GM23338 (cell line): ENCODE data around the gene SRGAP3. TPM values are rescaled to one million over a fixed set of nuclear protein-coding genes. Genes with fewer than 3 reads are reported as not detected.

Experiments used
- ATAC-seq: fragments of 200-7000 bp; cut with Tn5 transposase; 3 replicates; pipeline ENCODE4 v1.9.1; 2020
- DNase-seq: peaks from one replicate; pipeline ENCODE4 v3.0.0-alpha.2; 2015; ENCODE audit warnings: low spot score
- H2AFZ ChIP-seq: fragments of 200-600 bp; sonication (generic); 2 replicates; pipeline ENCODE4 v1.8.0; 2016; ENCODE audit warnings: antibody characterized with exemption, mild to moderate bottlenecking, moderate library complexity
- H3F3A ChIP-seq: fragments of 200-600 bp; sonication (generic); replicated peaks from 2 replicates; pipeline ENCODE4 v1.8.0; 2017; ENCODE audit warnings: antibody characterized with exemption, mixed run types, low read depth
- H3K27ac ChIP-seq: fragments of 200-600 bp; sonication (generic); 2 replicates; pipeline ENCODE4 v1.6.1; 2016; ENCODE audit warnings: low read depth
- H3K27me3 ChIP-seq: fragments of 200-600 bp; sonication (generic); 2 replicates; pipeline ENCODE4 v1.8.0; 2016; ENCODE audit warnings: mild to moderate bottlenecking, mixed run types, moderate library complexity; ENCODE audit not compliant: insufficient read depth
- H3K36me3 ChIP-seq: fragments of 200-600 bp; sonication (generic); 2 replicates; pipeline ENCODE4 v1.8.0; 2016; ENCODE audit warnings: mild to moderate bottlenecking; ENCODE audit not compliant: insufficient read depth
- H3K4me1 ChIP-seq: fragments of 200-600 bp; sonication (generic); 2 replicates; pipeline ENCODE4 v1.8.0; 2016; ENCODE audit warnings: mild to moderate bottlenecking, moderate library complexity; ENCODE audit not compliant: insufficient read depth
- H3K4me2 ChIP-seq: fragments of 200-600 bp; sonication (generic); 2 replicates; pipeline ENCODE4 v1.7.1; 2017; ENCODE audit warnings: mixed run types
- H3K4me3 ChIP-seq: fragments of 200-600 bp; sonication (generic); 2 replicates; pipeline ENCODE4 v1.6.1; 2016; ENCODE audit warnings: mixed run types
- H3K79me2 ChIP-seq: fragments of 200-600 bp; sonication (generic); replicated peaks from 2 replicates; pipeline ENCODE4 v1.8.0; 2017; ENCODE audit warnings: mild to moderate bottlenecking; ENCODE audit not compliant: insufficient read depth
- H3K9me2 ChIP-seq: fragments of 200-600 bp; sonication (generic); 2 replicates; pipeline ENCODE4 v1.8.0; 2017; ENCODE audit not compliant: insufficient read depth
- H4K20me1 ChIP-seq: fragments of 200-600 bp; sonication (generic); replicated peaks from 2 replicates; pipeline ENCODE4 v1.8.0; 2017; ENCODE audit warnings: mild to moderate bottlenecking; ENCODE audit not compliant: insufficient read depth
- H3K27ac Mint-ChIP-seq: 2 replicates; pipeline ENCODE4 v1.8.0; 2020; ENCODE audit warnings: inconsistent platforms, mild to moderate bottlenecking, moderate library complexity, mixed read lengths
- H3K27me3 Mint-ChIP-seq: 3 replicates; pipeline ENCODE4 v1.8.0; 2022; ENCODE audit warnings: low read depth, mild to moderate bottlenecking, moderate library complexity, mixed read lengths, inconsistent platforms; ENCODE audit not compliant: insufficient read depth, poor library complexity
- H3K36me3 Mint-ChIP-seq: 3 replicates; pipeline ENCODE4 v1.8.0; 2021; ENCODE audit warnings: low read depth, mild to moderate bottlenecking, inconsistent platforms, moderate library complexity, mixed read lengths
- H3K4me1 Mint-ChIP-seq: 3 replicates; pipeline ENCODE4 v1.8.0; 2020; ENCODE audit warnings: mild to moderate bottlenecking, inconsistent platforms, mixed read lengths
- H3K4me3 Mint-ChIP-seq: 3 replicates; pipeline ENCODE4 v1.8.0; 2021; ENCODE audit warnings: moderate library complexity, mild to moderate bottlenecking, inconsistent platforms, mixed read lengths
- H3K9me3 Mint-ChIP-seq: 3 replicates; pipeline ENCODE4 v1.8.0; 2020; ENCODE audit warnings: moderate library complexity, mild to moderate bottlenecking, inconsistent platforms, mixed read lengths
- CREB1 ChIP-seq: fragments of 250-450 bp; sonication (Bioruptor Pico); IDR thresholded peaks from 2 replicates; pipeline ENCODE4 v1.5.0; 2020; ENCODE audit warnings: low read depth, mild to moderate bottlenecking, moderate library complexity
- EZH2 ChIP-seq: fragments of 200-600 bp; sonication (generic); IDR thresholded peaks from one replicate; pipeline ENCODE4 v1.8.0; 2017; ENCODE audit warnings: antibody characterized with exemption, mild to moderate bottlenecking, low read depth; ENCODE audit not compliant: unreplicated experiment
- EZH2phosphoT487 ChIP-seq: fragments of 200-600 bp; sonication (generic); IDR thresholded peaks from one replicate; pipeline ENCODE4 v1.8.1; 2018; ENCODE audit warnings: antibody characterized with exemption; ENCODE audit not compliant: unreplicated experiment
- JUNB ChIP-seq: IDR thresholded peaks from one replicate; pipeline ENCODE4 v1.6.1; 2016; ENCODE audit warnings: antibody characterized with exemption; ENCODE audit not compliant: unreplicated experiment
- NANOG ChIP-seq: IDR thresholded peaks from 2 replicates; pipeline ENCODE4 v1.6.1; 2016; ENCODE audit warnings: antibody characterized with exemption, borderline replicate concordance
- POLR2AphosphoS5 ChIP-seq: IDR thresholded peaks from 2 replicates; pipeline ENCODE4 v1.6.1; 2016; ENCODE audit warnings: antibody characterized with exemption, low read depth
- STAT1 ChIP-seq: IDR thresholded peaks from one replicate; pipeline ENCODE4 v1.6.1; 2016; ENCODE audit warnings: antibody characterized with exemption; ENCODE audit not compliant: unreplicated experiment
- ZNF114 ChIP-seq: fragments of 250-450 bp; sonication (Bioruptor Pico); IDR thresholded peaks from 2 replicates; pipeline ENCODE4 v1.5.0; 2020; ENCODE audit warnings: mild to moderate bottlenecking, moderate library complexity
- ZNF331 ChIP-seq: fragments of 250-450 bp; sonication (Bioruptor Pico); IDR thresholded peaks from 2 replicates; pipeline ENCODE4 v1.5.0; 2020; ENCODE audit warnings: low read depth, mild to moderate bottlenecking, moderate library complexity
- polyA plus RNA-seq: library from polyadenylated mRNA; unstranded; fragments of >200 nt; fragmentation: Nextera tagmentation; extraction: Ambion mirVana; gene quantifications from 2 replicates; pipeline ENCODE4 v1.2.1, GENCODE V29; 2016
- total RNA-seq: library from RNA; depleted of rRNA; stranded (reverse); fragments of >200 nt; shearing (Covaris generic); gene quantifications from 2 replicates; pipeline ENCODE4 v1.2.3, GENCODE V29; 2014
- TF ChIP-seq, protein P1 (sequence below): IDR thresholded peaks from 2 replicates; pipeline ENCODE4 v1.6.1; 2016; ENCODE audit warnings: antibody characterized with exemption
- TF ChIP-seq, protein P2 (sequence below): fragments of 250-450 bp; sonication (Bioruptor Pico); IDR thresholded peaks from 2 replicates; pipeline ENCODE4 v1.5.0; 2020; ENCODE audit warnings: mild to moderate bottlenecking, moderate library complexity
- TF ChIP-seq, protein P3 (sequence below): IDR thresholded peaks from one replicate; pipeline ENCODE4 v1.6.1; 2018; ENCODE audit warnings: antibody characterized with exemption; ENCODE audit not compliant: unreplicated experiment
- TF ChIP-seq, protein P4 (sequence below), 2 experiments: fragments of 200-600 bp in 1 of 2; sonication (generic) in 1 of 2; conservative IDR thresholded peaks; 2 replicates each; pipeline versions ENCODE4 v1.5.1 to v1.6.1; 2016 to 2017; ENCODE audit warnings: antibody characterized with exemption in 2 of 2, low read depth in 2 of 2, mild to moderate bottlenecking in 2 of 2, moderate library complexity in 1 of 2

Gene SRGAP3
- total and polyA plus RNA-seq, 2 experiments from 2014 or later = 6.4 to 9.4 TPM

DNA sequence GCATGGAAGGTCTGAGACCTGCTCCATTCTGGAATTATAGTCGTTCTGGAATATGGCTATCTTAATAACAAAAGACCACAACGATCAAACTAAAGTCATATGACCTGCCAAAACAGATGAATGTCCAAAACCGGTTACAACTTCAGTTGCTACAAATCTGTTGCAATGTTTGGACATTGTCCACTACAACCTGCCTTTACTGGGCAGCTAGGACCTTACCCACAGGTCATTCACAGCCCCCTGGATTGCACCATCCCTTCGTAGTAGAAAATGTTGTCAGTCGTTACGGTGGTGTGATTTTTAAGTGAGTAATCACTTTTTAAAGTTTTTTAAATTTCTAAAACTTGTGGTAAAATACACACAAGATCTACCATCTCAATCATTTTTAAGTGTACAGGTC lies 22.5 kb upstream of the SRGAP3 start:
- H3K9me2 ChIP-seq = no peaks in the 10 kb centered on the region
- H3K36me3 ChIP-seq = no peaks in the 10 kb centered on the region
- Mint-ChIP-seq H3K4me1 (no peaks in the 10 kb centered on the region), H3K27ac (no peak overlapping the region), H3K4me3 (no peak overlapping the region), H3K36me3 (peaks cover 6% of the 10 kb centered on the region), H3K9me3 (peaks cover 21% of the 10 kb centered on the region), H3K27me3 (peaks cover 6% of the 10 kb centered on the region)
- no peak overlapping the region for H3K27ac ChIP-seq
- TF ChIP-seq, protein P1, sequence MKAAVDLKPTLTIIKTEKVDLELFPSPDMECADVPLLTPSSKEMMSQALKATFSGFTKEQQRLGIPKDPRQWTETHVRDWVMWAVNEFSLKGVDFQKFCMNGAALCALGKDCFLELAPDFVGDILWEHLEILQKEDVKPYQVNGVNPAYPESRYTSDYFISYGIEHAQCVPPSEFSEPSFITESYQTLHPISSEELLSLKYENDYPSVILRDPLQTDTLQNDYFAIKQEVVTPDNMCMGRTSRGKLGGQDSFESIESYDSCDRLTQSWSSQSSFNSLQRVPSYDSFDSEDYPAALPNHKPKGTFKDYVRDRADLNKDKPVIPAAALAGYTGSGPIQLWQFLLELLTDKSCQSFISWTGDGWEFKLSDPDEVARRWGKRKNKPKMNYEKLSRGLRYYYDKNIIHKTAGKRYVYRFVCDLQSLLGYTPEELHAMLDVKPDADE = no peak
- TF ChIP-seq EZH2 = no peak
- no peak for TF ChIP-seq POLR2AphosphoS5
- TF ChIP-seq JUNB = no peak
- TF ChIP-seq ZNF114 (CRISPR knock-in tag) = no peak
- TF ChIP-seq NANOG = no peak
- TF ChIP-seq ZNF331 (CRISPR knock-in tag) = no peak
- TF ChIP-seq, protein P2, sequence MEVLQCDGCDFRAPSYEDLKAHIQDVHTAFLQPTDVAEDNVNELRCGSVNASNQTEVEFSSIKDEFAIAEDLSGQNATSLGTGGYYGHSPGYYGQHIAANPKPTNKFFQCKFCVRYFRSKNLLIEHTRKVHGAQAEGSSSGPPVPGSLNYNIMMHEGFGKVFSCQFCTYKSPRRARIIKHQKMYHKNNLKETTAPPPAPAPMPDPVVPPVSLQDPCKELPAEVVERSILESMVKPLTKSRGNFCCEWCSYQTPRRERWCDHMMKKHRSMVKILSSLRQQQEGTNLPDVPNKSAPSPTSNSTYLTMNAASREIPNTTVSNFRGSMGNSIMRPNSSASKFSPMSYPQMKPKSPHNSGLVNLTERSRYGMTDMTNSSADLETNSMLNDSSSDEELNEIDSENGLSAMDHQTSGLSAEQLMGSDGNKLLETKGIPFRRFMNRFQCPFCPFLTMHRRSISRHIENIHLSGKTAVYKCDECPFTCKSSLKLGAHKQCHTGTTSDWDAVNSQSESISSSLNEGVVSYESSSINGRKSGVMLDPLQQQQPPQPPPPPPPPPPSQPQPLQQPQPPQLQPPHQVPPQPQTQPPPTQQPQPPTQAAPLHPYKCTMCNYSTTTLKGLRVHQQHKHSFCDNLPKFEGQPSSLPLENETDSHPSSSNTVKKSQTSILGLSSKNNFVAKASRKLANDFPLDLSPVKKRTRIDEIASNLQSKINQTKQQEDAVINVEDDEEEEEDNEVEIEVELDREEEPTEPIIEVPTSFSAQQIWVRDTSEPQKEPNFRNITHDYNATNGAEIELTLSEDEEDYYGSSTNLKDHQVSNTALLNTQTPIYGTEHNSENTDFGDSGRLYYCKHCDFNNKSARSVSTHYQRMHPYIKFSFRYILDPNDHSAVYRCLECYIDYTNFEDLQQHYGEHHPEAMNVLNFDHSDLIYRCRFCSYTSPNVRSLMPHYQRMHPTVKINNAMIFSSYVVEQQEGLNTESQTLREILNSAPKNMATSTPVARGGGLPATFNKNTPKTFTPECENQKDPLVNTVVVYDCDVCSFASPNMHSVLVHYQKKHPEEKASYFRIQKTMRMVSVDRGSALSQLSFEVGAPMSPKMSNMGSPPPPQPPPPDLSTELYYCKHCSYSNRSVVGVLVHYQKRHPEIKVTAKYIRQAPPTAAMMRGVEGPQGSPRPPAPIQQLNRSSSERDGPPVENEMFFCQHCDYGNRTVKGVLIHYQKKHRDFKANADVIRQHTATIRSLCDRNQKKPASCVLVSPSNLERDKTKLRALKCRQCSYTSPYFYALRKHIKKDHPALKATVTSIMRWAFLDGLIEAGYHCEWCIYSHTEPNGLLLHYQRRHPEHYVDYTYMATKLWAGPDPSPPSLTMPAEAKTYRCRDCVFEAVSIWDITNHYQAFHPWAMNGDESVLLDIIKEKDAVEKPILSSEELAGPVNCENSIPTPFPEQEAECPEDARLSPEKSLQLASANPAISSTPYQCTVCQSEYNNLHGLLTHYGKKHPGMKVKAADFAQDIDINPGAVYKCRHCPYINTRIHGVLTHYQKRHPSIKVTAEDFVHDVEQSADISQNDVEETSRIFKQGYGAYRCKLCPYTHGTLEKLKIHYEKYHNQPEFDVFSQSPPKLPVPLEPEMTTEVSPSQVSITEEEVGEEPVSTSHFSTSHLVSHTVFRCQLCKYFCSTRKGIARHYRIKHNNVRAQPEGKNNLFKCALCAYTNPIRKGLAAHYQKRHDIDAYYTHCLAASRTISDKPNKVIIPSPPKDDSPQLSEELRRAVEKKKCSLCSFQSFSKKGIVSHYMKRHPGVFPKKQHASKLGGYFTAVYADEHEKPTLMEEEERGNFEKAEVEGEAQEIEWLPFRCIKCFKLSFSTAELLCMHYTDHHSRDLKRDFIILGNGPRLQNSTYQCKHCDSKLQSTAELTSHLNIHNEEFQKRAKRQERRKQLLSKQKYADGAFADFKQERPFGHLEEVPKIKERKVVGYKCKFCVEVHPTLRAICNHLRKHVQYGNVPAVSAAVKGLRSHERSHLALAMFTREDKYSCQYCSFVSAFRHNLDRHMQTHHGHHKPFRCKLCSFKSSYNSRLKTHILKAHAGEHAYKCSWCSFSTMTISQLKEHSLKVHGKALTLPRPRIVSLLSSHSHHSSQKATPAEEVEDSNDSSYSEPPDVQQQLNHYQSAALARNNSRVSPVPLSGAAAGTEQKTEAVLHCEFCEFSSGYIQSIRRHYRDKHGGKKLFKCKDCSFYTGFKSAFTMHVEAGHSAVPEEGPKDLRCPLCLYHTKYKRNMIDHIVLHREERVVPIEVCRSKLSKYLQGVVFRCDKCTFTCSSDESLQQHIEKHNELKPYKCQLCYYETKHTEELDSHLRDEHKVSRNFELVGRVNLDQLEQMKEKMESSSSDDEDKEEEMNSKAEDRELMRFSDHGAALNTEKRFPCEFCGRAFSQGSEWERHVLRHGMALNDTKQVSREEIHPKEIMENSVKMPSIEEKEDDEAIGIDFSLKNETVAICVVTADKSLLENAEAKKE = no peak
- no peak for TF ChIP-seq STAT1
- TF ChIP-seq, protein P3, sequence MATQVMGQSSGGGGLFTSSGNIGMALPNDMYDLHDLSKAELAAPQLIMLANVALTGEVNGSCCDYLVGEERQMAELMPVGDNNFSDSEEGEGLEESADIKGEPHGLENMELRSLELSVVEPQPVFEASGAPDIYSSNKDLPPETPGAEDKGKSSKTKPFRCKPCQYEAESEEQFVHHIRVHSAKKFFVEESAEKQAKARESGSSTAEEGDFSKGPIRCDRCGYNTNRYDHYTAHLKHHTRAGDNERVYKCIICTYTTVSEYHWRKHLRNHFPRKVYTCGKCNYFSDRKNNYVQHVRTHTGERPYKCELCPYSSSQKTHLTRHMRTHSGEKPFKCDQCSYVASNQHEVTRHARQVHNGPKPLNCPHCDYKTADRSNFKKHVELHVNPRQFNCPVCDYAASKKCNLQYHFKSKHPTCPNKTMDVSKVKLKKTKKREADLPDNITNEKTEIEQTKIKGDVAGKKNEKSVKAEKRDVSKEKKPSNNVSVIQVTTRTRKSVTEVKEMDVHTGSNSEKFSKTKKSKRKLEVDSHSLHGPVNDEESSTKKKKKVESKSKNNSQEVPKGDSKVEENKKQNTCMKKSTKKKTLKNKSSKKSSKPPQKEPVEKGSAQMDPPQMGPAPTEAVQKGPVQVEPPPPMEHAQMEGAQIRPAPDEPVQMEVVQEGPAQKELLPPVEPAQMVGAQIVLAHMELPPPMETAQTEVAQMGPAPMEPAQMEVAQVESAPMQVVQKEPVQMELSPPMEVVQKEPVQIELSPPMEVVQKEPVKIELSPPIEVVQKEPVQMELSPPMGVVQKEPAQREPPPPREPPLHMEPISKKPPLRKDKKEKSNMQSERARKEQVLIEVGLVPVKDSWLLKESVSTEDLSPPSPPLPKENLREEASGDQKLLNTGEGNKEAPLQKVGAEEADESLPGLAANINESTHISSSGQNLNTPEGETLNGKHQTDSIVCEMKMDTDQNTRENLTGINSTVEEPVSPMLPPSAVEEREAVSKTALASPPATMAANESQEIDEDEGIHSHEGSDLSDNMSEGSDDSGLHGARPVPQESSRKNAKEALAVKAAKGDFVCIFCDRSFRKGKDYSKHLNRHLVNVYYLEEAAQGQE = no peak
- no peak for TF ChIP-seq EZH2phosphoT487
- TF ChIP-seq CREB1 (CRISPR knock-in tag) = no peak
- TF ChIP-seq, protein P4, sequence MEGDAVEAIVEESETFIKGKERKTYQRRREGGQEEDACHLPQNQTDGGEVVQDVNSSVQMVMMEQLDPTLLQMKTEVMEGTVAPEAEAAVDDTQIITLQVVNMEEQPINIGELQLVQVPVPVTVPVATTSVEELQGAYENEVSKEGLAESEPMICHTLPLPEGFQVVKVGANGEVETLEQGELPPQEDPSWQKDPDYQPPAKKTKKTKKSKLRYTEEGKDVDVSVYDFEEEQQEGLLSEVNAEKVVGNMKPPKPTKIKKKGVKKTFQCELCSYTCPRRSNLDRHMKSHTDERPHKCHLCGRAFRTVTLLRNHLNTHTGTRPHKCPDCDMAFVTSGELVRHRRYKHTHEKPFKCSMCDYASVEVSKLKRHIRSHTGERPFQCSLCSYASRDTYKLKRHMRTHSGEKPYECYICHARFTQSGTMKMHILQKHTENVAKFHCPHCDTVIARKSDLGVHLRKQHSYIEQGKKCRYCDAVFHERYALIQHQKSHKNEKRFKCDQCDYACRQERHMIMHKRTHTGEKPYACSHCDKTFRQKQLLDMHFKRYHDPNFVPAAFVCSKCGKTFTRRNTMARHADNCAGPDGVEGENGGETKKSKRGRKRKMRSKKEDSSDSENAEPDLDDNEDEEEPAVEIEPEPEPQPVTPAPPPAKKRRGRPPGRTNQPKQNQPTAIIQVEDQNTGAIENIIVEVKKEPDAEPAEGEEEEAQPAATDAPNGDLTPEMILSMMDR (conservative IDR thresholded peaks at IDR 0.05; ENCODE audit: low read depth in 2 of 2) = no peak
- DNase-seq = no peak
- H3K4me1 ChIP-seq = no peaks in the 10 kb centered on the region
- H3K4me3 ChIP-seq = no peak overlapping the region
- no peaks in the 10 kb centered on the region for H3K27me3 ChIP-seq
- no peaks in the 10 kb centered on the region for H3F3A ChIP-seq
- no peaks in the 10 kb centered on the region for H3K79me2 ChIP-seq
- H4K20me1 ChIP-seq = no peaks in the 10 kb centered on the region
- no peak for ATAC-seq
- H3K4me2 ChIP-seq = no peak overlapping the region
- H2AFZ ChIP-seq = no peak overlapping the region
